ENCODE data around the gene SOWAHD.

Gene SOWAHD

DNA sequence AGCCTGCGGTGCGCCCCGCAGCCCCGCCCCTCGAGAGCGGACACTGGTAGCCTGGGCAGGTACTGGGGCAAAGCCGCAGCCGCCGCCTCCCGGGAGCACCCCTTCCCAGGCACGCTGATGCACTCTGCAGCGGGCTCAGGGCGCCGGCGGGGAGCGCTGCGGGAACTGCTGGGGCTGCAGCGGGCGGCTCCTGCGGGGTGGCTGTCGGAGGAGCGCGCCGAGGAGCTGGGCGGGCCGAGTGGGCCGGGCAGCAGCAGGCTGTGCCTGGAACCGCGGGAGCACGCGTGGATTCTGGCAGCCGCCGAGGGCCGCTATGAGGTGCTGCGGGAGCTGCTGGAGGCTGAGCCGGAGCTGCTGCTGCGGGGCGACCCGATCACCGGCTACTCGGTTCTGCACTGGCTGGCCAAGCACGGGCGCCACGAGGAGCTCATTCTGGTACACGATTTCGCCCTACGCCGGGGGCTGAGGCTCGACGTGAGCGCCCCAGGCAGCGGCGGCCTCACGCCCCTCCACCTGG, 401 bp downstream of the SOWAHD start:
- H3K27ac ChIP-seq (ENCODE audit: low read depth, low read length) = 0 out of 2 replicates have a peak overlapping the region, but pooled peaks have one; percentile 100
- no peaks in the 10 kb centered on the region for H4K20me1 ChIP-seq (ENCODE audit: low read depth, low read length)
- peak overlapping the region; percentile 81 for H3K4me2 ChIP-seq (ENCODE audit: low read depth, low read length, poor library complexity, severe bottlenecking)
- H2AFZ ChIP-seq (ENCODE audit: low read depth, low read length, severe bottlenecking) = peak overlapping the region; percentile 56
- H3K4me3 ChIP-seq (ENCODE audit: insufficient read depth, low read length, poor library complexity, severe bottlenecking) = peak overlapping the region; percentile 56
- H3F3A ChIP-seq (ENCODE audit: insufficient read depth) = peaks cover 41% of the 10 kb centered on the region
- H3K9me2 ChIP-seq (replicated peaks; ENCODE audit: insufficient read depth, low read length) = no peaks in the 10 kb centered on the region
- H3K27me3 ChIP-seq (ENCODE audit: low read length) = no peaks in the 10 kb centered on the region
- no peaks in the 10 kb centered on the region for H3K79me2 ChIP-seq (ENCODE audit: insufficient read depth, low read length)
- H3K36me3 ChIP-seq (ENCODE audit: low read length) = no peaks in the 10 kb centered on the region
- H3K9me3 ChIP-seq (ENCODE audit: insufficient read depth, low read length) = no peaks in the 10 kb centered on the region
- TF ChIP-seq, protein P1, sequence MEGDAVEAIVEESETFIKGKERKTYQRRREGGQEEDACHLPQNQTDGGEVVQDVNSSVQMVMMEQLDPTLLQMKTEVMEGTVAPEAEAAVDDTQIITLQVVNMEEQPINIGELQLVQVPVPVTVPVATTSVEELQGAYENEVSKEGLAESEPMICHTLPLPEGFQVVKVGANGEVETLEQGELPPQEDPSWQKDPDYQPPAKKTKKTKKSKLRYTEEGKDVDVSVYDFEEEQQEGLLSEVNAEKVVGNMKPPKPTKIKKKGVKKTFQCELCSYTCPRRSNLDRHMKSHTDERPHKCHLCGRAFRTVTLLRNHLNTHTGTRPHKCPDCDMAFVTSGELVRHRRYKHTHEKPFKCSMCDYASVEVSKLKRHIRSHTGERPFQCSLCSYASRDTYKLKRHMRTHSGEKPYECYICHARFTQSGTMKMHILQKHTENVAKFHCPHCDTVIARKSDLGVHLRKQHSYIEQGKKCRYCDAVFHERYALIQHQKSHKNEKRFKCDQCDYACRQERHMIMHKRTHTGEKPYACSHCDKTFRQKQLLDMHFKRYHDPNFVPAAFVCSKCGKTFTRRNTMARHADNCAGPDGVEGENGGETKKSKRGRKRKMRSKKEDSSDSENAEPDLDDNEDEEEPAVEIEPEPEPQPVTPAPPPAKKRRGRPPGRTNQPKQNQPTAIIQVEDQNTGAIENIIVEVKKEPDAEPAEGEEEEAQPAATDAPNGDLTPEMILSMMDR (IDR thresholded peaks at IDR 0.05; ENCODE audit: insufficient read depth, low read length, poor library complexity, severe bottlenecking) = no peak
- no peak for TF ChIP-seq EZH2phosphoT487 (conservative IDR thresholded peaks at IDR 0.05; ENCODE audit: low read length)
- peak overlapping the region; percentile 54 for H3K9ac ChIP-seq (ENCODE audit: low read length)

DNA sequence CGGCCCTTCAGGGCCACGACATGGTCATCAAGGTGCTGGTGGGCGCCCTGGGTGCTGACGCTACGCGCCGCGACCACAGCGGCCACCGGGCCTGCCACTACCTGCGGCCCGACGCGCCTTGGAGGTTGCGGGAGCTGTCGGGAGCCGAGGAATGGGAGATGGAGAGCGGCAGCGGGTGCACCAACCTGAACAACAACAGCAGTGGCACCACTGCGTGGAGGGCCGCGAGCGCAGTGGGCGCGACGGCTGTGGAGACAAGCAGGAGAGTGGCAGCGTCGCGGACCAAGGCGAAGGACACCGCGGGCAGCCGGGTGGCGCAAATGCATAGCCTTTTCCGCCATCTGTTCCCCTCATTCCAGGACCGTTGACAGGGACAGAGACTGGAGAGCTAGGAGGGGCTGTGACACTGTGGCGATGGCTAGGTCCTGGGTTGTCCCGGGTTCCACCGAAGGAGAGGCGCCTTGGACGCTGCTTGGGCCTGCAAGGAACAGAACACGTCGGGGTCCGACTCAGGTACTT, 919 bp downstream of the SOWAHD start:
- Histone ChIP-seq H3K9me2 (replicated peaks; ENCODE audit: insufficient read depth, low read length) (no peaks in the 10 kb centered on the region), H3K79me2 (ENCODE audit: insufficient read depth, low read length) (no peaks in the 10 kb centered on the region), H3K4me3 (ENCODE audit: insufficient read depth, low read length, poor library complexity, severe bottlenecking) (no peak overlapping the region), H3F3A (ENCODE audit: insufficient read depth) (peaks cover 41% of the 10 kb centered on the region), H3K9me3 (ENCODE audit: insufficient read depth, low read length) (no peaks in the 10 kb centered on the region), H3K27ac (ENCODE audit: low read depth, low read length) (peak overlapping the region; percentile 54), H3K27me3 (ENCODE audit: low read length) (no peaks in the 10 kb centered on the region), H2AFZ (ENCODE audit: low read depth, low read length, severe bottlenecking) (no peak overlapping the region), H3K4me2 (ENCODE audit: low read depth, low read length, poor library complexity, severe bottlenecking) (peak overlapping the region; percentile 81), H3K9ac (ENCODE audit: low read length) (peak overlapping the region; percentile 54; the same call in 1 of the 2 replicates), H3K36me3 (ENCODE audit: low read length) (no peaks in the 10 kb centered on the region), H4K20me1 (ENCODE audit: low read depth, low read length) (no peaks in the 10 kb centered on the region)
- no peak for TF ChIP-seq EZH2phosphoT487 (conservative IDR thresholded peaks at IDR 0.05; ENCODE audit: low read length)
- TF ChIP-seq, protein P1 (IDR thresholded peaks at IDR 0.05; ENCODE audit: insufficient read depth, low read length, poor library complexity, severe bottlenecking) = no peak

DNA sequence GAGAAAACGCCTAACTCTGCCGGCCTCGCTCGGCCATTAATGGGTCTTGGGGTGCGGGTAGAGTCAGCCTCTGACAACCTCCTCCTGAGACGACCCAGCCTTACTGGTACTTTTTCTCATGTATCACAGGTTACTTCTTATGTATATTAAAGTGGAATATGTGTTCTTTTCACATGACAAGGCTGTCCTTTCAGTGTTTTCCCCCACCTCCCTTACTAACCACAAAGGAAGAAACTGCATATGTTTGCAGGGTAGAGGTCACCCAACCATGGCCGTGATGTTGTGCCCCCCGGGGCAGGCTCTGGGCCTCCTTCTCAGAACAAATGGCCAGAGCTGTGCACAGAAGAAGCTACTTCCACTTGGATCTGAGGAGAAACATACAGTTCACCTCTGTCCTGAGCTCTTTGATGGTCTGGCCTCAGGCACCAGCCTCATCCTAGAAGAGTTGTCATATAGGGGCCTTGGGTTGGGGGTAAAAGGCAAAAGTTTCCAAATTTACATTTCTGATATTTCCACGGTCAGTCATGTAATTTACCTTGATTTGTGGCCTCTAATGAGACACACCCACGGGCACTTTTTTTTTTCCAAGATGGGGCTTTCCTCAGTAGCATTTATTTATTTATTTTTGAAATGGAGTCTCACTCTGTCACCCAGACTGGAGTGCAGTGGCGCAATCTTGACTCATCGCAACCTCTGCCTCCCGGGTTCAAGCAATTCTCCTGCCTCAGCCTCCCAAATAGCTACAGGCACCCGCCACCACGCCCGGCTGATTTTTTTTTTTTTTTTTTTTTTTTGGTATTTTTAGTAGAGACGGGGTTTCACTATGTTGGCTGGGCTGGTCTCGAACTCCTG, 1.9 kb downstream of the SOWAHD start:
- Histone ChIP-seq H3K9me2 (replicated peaks; ENCODE audit: insufficient read depth, low read length) (no peaks in the 10 kb centered on the region), H3K4me3 (ENCODE audit: insufficient read depth, low read length, poor library complexity, severe bottlenecking) (no peak overlapping the region), H3F3A (ENCODE audit: insufficient read depth) (peaks cover 36% of the 10 kb centered on the region), H4K20me1 (ENCODE audit: low read depth, low read length) (no peaks in the 10 kb centered on the region), H3K9me3 (ENCODE audit: insufficient read depth, low read length) (no peaks in the 10 kb centered on the region), H3K79me2 (ENCODE audit: insufficient read depth, low read length) (no peaks in the 10 kb centered on the region), H2AFZ (ENCODE audit: low read depth, low read length, severe bottlenecking) (no peak overlapping the region), H3K27ac (ENCODE audit: low read depth, low read length) (peak overlapping the region; percentile 54), H3K36me3 (ENCODE audit: low read length) (no peaks in the 10 kb centered on the region), H3K27me3 (ENCODE audit: low read length) (no peaks in the 10 kb centered on the region), H3K4me2 (ENCODE audit: low read depth, low read length, poor library complexity, severe bottlenecking) (peak overlapping the region; percentile 81), H3K9ac (ENCODE audit: low read length) (peak overlapping the region; percentile 12; the same call in 1 of the 2 replicates)
- TF ChIP-seq EZH2phosphoT487 (conservative IDR thresholded peaks at IDR 0.05; ENCODE audit: low read length) = no peak
- TF ChIP-seq, protein P1 (IDR thresholded peaks at IDR 0.05; ENCODE audit: insufficient read depth, low read length, poor library complexity, severe bottlenecking) = no peak
